H1 (cell line): ENCODE results near the gene WWC2. TPM values are rescaled to one million over a fixed set of nuclear protein-coding genes. Genes with fewer than 3 reads are reported as not detected.

Experiments used
- CTCF ChIA-PET: fragments of 300-600 bp; sonication (Branson Sonifier 250); formaldehyde crosslinking; loops from one replicate; lab custom pipeline; 2021; ENCODE audit not compliant: partially characterized antibody; lab: Charles Lee
- POLR2A ChIA-PET: fragments of 300-600 bp; sonication (Branson Sonifier 250); formaldehyde crosslinking; loops from one replicate; lab custom pipeline; 2021; ENCODE audit warnings: inconsistent platforms; ENCODE audit not compliant: partially characterized antibody; lab: Charles Lee
- DNase-seq, 2 experiments: peaks; one replicate each; pipeline versions ENCODE4 v3.0.0 to v3.0.0-alpha.2; 2010 to 2022; ENCODE audit warnings: low spot score in 2 of 2, low read depth in 1 of 2, mixed read lengths in 1 of 2
- FAIRE-seq: peaks from 2 replicates; lab custom pipeline; 2011; peaks lifted over from hg19 to GRCh38; lab: Jason Lieb, UNC
- H2AFZ ChIP-seq: 2 replicates; pipeline ENCODE4 v1.8.1; 2012; ENCODE audit warnings: low read length, inconsistent platforms
- H2AK5ac ChIP-seq: 2 replicates; pipeline ENCODE4 v1.6.1; 2013; ENCODE audit warnings: low read depth, low read length
- H2BK120ac ChIP-seq: replicated peaks from 2 replicates; pipeline ENCODE3; 2013; ENCODE audit warnings: low read depth, low read length, inconsistent platforms
- H2BK12ac ChIP-seq: 2 replicates; pipeline ENCODE4 v1.6.1; 2013; ENCODE audit warnings: low read depth, low read length
- H2BK15ac ChIP-seq: 2 replicates; pipeline ENCODE4 v1.6.1; 2013; ENCODE audit warnings: low read length
- H2BK20ac ChIP-seq: 2 replicates; pipeline ENCODE4 v1.6.1; 2013; ENCODE audit warnings: low read length
- H2BK5ac ChIP-seq: 2 replicates; pipeline ENCODE4 v1.6.1; 2013; ENCODE audit warnings: low read depth, low read length
- H3K14ac ChIP-seq: 2 replicates; pipeline ENCODE4 v1.6.1; 2013; ENCODE audit warnings: inconsistent platforms; ENCODE audit not compliant: insufficient read length
- H3K18ac ChIP-seq: 2 replicates; pipeline ENCODE4 v1.6.1; 2013; ENCODE audit warnings: low read length; ENCODE audit errors: extremely low read depth
- H3K23ac ChIP-seq: 2 replicates; pipeline ENCODE4 v1.6.1; 2013; ENCODE audit warnings: inconsistent platforms; ENCODE audit not compliant: insufficient read length
- H3K23me2 ChIP-seq: 2 replicates; pipeline ENCODE4 v1.6.1; 2013; ENCODE audit warnings: low read depth, low read length
- H3K27ac ChIP-seq: 2 replicates; pipeline ENCODE4 v1.6.1; 2011; ENCODE audit warnings: low read depth, low read length, inconsistent platforms
- H3K27me3 ChIP-seq, 4 experiments: replicated peaks in 1 of 4; 1 replicate in 1 of 4; 2 replicates in 3 of 4; pipeline versions ENCODE4 v1.6.1 to v1.8.1; 2011 to 2013; ENCODE audit warnings: low read length in 3 of 4, mild to moderate bottlenecking in 3 of 4, inconsistent platforms in 2 of 4, mixed read lengths in 2 of 4, moderate library complexity in 1 of 4; ENCODE audit not compliant: control insufficient read depth in 3 of 4, insufficient read depth in 3 of 4; ENCODE audit errors: extremely low read depth in 1 of 4
- H3K36me3 ChIP-seq, 4 experiments: 2 replicates each; pipeline versions ENCODE4 v1.6.1 to v1.8.1; 2011 to 2013; ENCODE audit warnings: mild to moderate bottlenecking in 4 of 4, low read length in 3 of 4, moderate library complexity in 2 of 4, control low read depth in 1 of 4, inconsistent platforms in 1 of 4; ENCODE audit not compliant: insufficient read depth in 4 of 4, control insufficient read depth in 2 of 4
- H3K4ac ChIP-seq: replicated peaks from 2 replicates; pipeline ENCODE3; 2013; ENCODE audit warnings: low read length, low read depth, mixed read lengths, inconsistent platforms; ENCODE audit not compliant: insufficient read length
- H3K4me1 ChIP-seq, 4 experiments: replicated peaks in 1 of 4; 1 replicate in 1 of 4; 2 replicates in 3 of 4; pipeline versions ENCODE4 v1.6.1 to v1.8.1; 2011 to 2013; ENCODE audit warnings: low read length in 3 of 4, inconsistent platforms in 2 of 4, mixed read lengths in 1 of 4; ENCODE audit not compliant: insufficient read depth in 4 of 4, control insufficient read depth in 3 of 4
- H3K4me2 ChIP-seq, 2 experiments: 2 replicates each; pipeline versions ENCODE4 v1.6.1 to v1.8.1; 2011 to 2013; ENCODE audit warnings: low read depth in 2 of 2, low read length in 2 of 2, control low read depth in 1 of 2, inconsistent platforms in 1 of 2, mild to moderate bottlenecking in 1 of 2; ENCODE audit not compliant: insufficient read depth in 1 of 2
- H3K4me3 ChIP-seq, 4 experiments: fragments of 200-600, 300-600 bp in 1 of 4; sonication (generic), shearing (Covaris generic), sonication (Bioruptor Twin) in 1 of 4; 2 replicates each; pipeline versions ENCODE4 v1.5.1 to v1.8.1; 2011 to 2016; ENCODE audit warnings: low read length in 4 of 4, low read depth in 3 of 4, control low read depth in 2 of 4, inconsistent platforms in 2 of 4, mild to moderate bottlenecking in 2 of 4, mixed read lengths in 1 of 4, moderate library complexity in 1 of 4; ENCODE audit not compliant: insufficient read depth in 2 of 4; ENCODE audit errors: extremely low read depth in 1 of 4
- H3K56ac ChIP-seq: replicated peaks from 2 replicates; pipeline ENCODE3; 2013; ENCODE audit warnings: low read depth, mild to moderate bottlenecking, mixed read lengths, low read length, inconsistent platforms; ENCODE audit not compliant: insufficient read length
- H3K79me1 ChIP-seq: 2 replicates; pipeline ENCODE4 v1.6.1; 2013; ENCODE audit warnings: low read depth, low read length, control low read depth
- H3K79me2 ChIP-seq, 2 experiments: 2 replicates each; pipeline versions ENCODE4 v1.6.1 to v1.8.1; 2012 to 2013; ENCODE audit warnings: low read length in 2 of 2, mild to moderate bottlenecking in 2 of 2, inconsistent platforms in 1 of 2; ENCODE audit not compliant: insufficient read depth in 2 of 2, control insufficient read depth in 1 of 2
- H3K9ac ChIP-seq, 4 experiments: replicated peaks in 1 of 4; 1 replicate in 1 of 4; 2 replicates in 3 of 4; pipeline versions ENCODE4 v1.6.1 to v1.8.1; 2011 to 2013; ENCODE audit warnings: low read depth in 3 of 4, low read length in 3 of 4, control low read depth in 2 of 4, mild to moderate bottlenecking in 2 of 4, moderate library complexity in 2 of 4, inconsistent platforms in 1 of 4; ENCODE audit errors: extremely low read depth in 1 of 4
- H3K9me3 ChIP-seq, 2 experiments: 2 replicates each; pipeline versions ENCODE4 v1.6.1 to v1.8.1; 2012 to 2013; ENCODE audit warnings: mild to moderate bottlenecking in 2 of 2, moderate library complexity in 2 of 2, control low read depth in 1 of 2, inconsistent platforms in 1 of 2, low read depth in 1 of 2, low read length in 1 of 2, mixed read lengths in 1 of 2; ENCODE audit not compliant: insufficient read depth in 2 of 2
- H4K20me1 ChIP-seq, 2 experiments: replicated peaks in 1 of 2; 2 replicates each; pipeline versions ENCODE3 to v1.8.1; 2011 to 2013; ENCODE audit warnings: inconsistent platforms in 2 of 2, low read length in 2 of 2, mild to moderate bottlenecking in 1 of 2; ENCODE audit not compliant: insufficient read depth in 2 of 2, control insufficient read depth in 1 of 2
- H4K5ac ChIP-seq: 2 replicates; pipeline ENCODE4 v1.6.1; 2013; ENCODE audit warnings: low read length, low read depth, mixed read lengths, inconsistent platforms; ENCODE audit not compliant: insufficient read length
- H4K8ac ChIP-seq: 2 replicates; pipeline ENCODE4 v1.8.0; 2013; ENCODE audit warnings: mild to moderate bottlenecking, moderate library complexity, low read length, inconsistent platforms; ENCODE audit not compliant: insufficient read depth; ENCODE audit errors: extremely low read depth
- H4K91ac ChIP-seq: replicated peaks from 2 replicates; pipeline ENCODE3; 2013; ENCODE audit warnings: low read length, mixed read lengths, inconsistent platforms; ENCODE audit not compliant: insufficient read length
- CBX5 ChIP-seq: fragments of 300-800, 300-1000 bp; sonication (generic); IDR thresholded peaks from 2 replicates; pipeline ENCODE4 v1.7.1; 2016; ENCODE audit warnings: antibody characterized with exemption, low read length, low read depth
- GTF2F1 ChIP-seq: IDR thresholded peaks from 2 replicates; pipeline ENCODE4 v1.6.1; 2012; ENCODE audit warnings: low read depth, low read length, improper control_type of control experiment, borderline replicate concordance
- NANOG ChIP-seq: IDR thresholded peaks from 2 replicates; pipeline ENCODE4 v1.6.1; 2011; ENCODE audit warnings: low read length, low read depth, mild to moderate bottlenecking, inconsistent platforms; ENCODE audit not compliant: insufficient read depth, poor library complexity, severe bottlenecking
- RNF2 ChIP-seq: fragments of 200-900, 300-1000 bp; sonication (generic); IDR thresholded peaks from 2 replicates; pipeline ENCODE4 v1.7.1; 2016; ENCODE audit warnings: borderline replicate concordance, low read depth, mild to moderate bottlenecking, antibody characterized with exemption, low read length; ENCODE audit not compliant: poor library complexity, severe bottlenecking; ENCODE audit errors: missing control alignments
- SIN3A ChIP-seq, 2 experiments: IDR thresholded peaks in 1 of 2; conservative IDR thresholded peaks in 1 of 2; 2 replicates each; pipeline ENCODE4 v1.6.1; 2011 to 2012; ENCODE audit warnings: low read length in 2 of 2, improper control_type of control experiment in 1 of 2, low read depth in 1 of 2, mild to moderate bottlenecking in 1 of 2
- WGBS, 2 experiments: shearing (Covaris generic) in 1 of 2; methylation state at CpG; one replicate each; pipeline versions ENCODE4 v1.1.6 to v1.1.7; 2013 to 2015; ENCODE audit warnings: low lambda C conversion rate in 2 of 2, mixed read lengths in 2 of 2, inconsistent platforms in 1 of 2, low coverage in 1 of 2, missing lambda C conversion rate in 1 of 2; ENCODE audit not compliant: insufficient replicate concordance in 2 of 2, insufficient coverage in 1 of 2, insufficient read length in 1 of 2; ENCODE audit errors: extremely low coverage in 1 of 2, missing lambda C conversion rate in 1 of 2; 5-methylcytosine and 5-hydroxymethylcytosine counted together
- polyA plus RNA-seq, 7 experiments: library from polyadenylated mRNA; depleted of rRNA in 3 of 7; stranded (reverse) in 5 of 7; unstranded in 2 of 7; fragments of >200 nt in 5 of 7; fragments of 200-250 nt in 2 of 7; gene quantifications; 1 replicate in 5 of 7; 2 replicates in 1 of 7; 4 replicates in 1 of 7; pipeline versions ENCODE4 v1.2.1 to v1.2.3, GENCODE V29; 2011 to 2013; ENCODE audit warnings: missing spikeins in 2 of 7, mixed read lengths in 2 of 7
- total RNA-seq: library from RNA; stranded (reverse); fragmentation: NEBNext Ultra II Directional; extraction: Animal tissue kit (Norgen Biotek cat#: 25700); gene quantifications from 2 replicates; pipeline ENCODE4 v1.2.1, GENCODE V29; 2021

Gene WWC2
- total and polyA plus RNA-seq, 2 of the 8 experiments (the other 6 are each of a cell fraction or from before 2014, with no cell fraction given): 17.6 to 135 TPM

GRCh38 chr4:183366206-183366835, 267.3 kb downstream of the WWC2 start:
- H3K36me3 ChIP-seq: no peaks in the 10 kb centered on the region
- H2BK20ac ChIP-seq: no peak overlapping the region
- ChIA-PET POLR2A (no interaction called here), CTCF (interaction anchor here (0.6 to 2.1 kb wide), 3 partner anchors 42 to 441 kb away, joined by 3 to 6 read pairs (median 3); no protein-coding TSS in a partner anchor)
- H2BK5ac ChIP-seq: no peak overlapping the region
- 0 out of 2 replicates have a peak overlapping the region, but pooled peaks have one; percentile 93 for H2AFZ ChIP-seq
- H2BK120ac ChIP-seq: no peak overlapping the region
- 74% methylated on average over 15 of the region's 16 CpGs; no CpG with 5 or more reads in 1 of the 2 experiments for WGBS, 2 experiments
- peaks cover 0 to 2% (median 0%) of the 10 kb centered on the region in 4 experiments; a peak in 1 of 7 replicates for H3K4me1 ChIP-seq
- H3K4me2 ChIP-seq: no peak overlapping the region
- no peak overlapping the region for H4K8ac ChIP-seq
- no peak overlapping the region for H3K4ac ChIP-seq
- H3K27me3 ChIP-seq: no peaks in the 10 kb centered on the region
- no peak overlapping the region for H3K18ac ChIP-seq
- no peak overlapping the region for H3K27ac ChIP-seq
- H3K4me3 ChIP-seq: no peak overlapping the region
- TF ChIP-seq SIN3A (conservative IDR thresholded peaks at IDR 0.05 in 1 of 2, IDR thresholded peaks at IDR 0.05 in 1 of 2; ENCODE audit: low read depth in 1 of 2, low read length in 2 of 2) (no peak), GTF2F1 (no peak), CBX5 (no peak), RNF2 (no peak), NANOG (no peak)
- H2BK15ac ChIP-seq: no peak overlapping the region
- no peak overlapping the region for H2AK5ac ChIP-seq
- no peaks in the 10 kb centered on the region for H3K79me1 ChIP-seq
- H3K79me2 ChIP-seq: no peaks in the 10 kb centered on the region
- no peak overlapping the region for H4K5ac ChIP-seq
- DNase-seq: no peak
- no peak overlapping the region for H4K91ac ChIP-seq
- H3K9me3 ChIP-seq: no peaks in the 10 kb centered on the region
- H3K56ac ChIP-seq: no peak overlapping the region
- no peaks in the 10 kb centered on the region for H3K23me2 ChIP-seq
- H3K14ac ChIP-seq: no peak overlapping the region
- no peak overlapping the region for H3K23ac ChIP-seq
- H2BK12ac ChIP-seq: no peak overlapping the region
- no peaks in the 10 kb centered on the region for H4K20me1 ChIP-seq
- no peak overlapping the region for H3K9ac ChIP-seq
- no peak for FAIRE-seq
